HUES64 (cell line): ENCODE data around the gene TPRG1.
"Not testable (repeated sequence)": the region's sequence is repeated elsewhere in the genome, so short reads cannot be mapped to it uniquely, and the experiment has no call there.

Source experiments
- H3K27ac ChIP-seq: 2 replicates; pipeline ENCODE4 v1.7.0; 2013; ENCODE audit warnings: low read depth, low read length, inconsistent platforms
- H3K27me3 ChIP-seq: 2 replicates; pipeline ENCODE4 v1.6.1; 2013; ENCODE audit warnings: mild to moderate bottlenecking, low read length; ENCODE audit not compliant: insufficient read depth
- H3K36me3 ChIP-seq: 2 replicates; pipeline ENCODE4 v1.6.1; 2013; ENCODE audit warnings: mild to moderate bottlenecking, low read length; ENCODE audit not compliant: insufficient read depth
- H3K4me1 ChIP-seq: 2 replicates; pipeline ENCODE4 v1.6.1; 2013; ENCODE audit warnings: mild to moderate bottlenecking, low read length, moderate library complexity; ENCODE audit not compliant: insufficient read depth
- H3K4me3 ChIP-seq: 2 replicates; pipeline ENCODE4 v1.5.1; 2013; ENCODE audit warnings: mild to moderate bottlenecking, low read length, moderate library complexity
- H3K9ac ChIP-seq: 2 replicates; pipeline ENCODE4 v1.6.1; 2013; ENCODE audit warnings: mild to moderate bottlenecking, low read depth, low read length
- H3K9me3 ChIP-seq: 2 replicates; pipeline ENCODE4 v1.6.1; 2013; ENCODE audit warnings: low read depth, low read length; ENCODE audit not compliant: insufficient read depth
- WGBS: fragments of 150-250, 120-280 bp; methylation state at CpG from one replicate; pipeline ENCODE4 v1.1.7; 2013; ENCODE audit warnings: missing lambda C conversion rate; 5-methylcytosine and 5-hydroxymethylcytosine counted together

TPRG1 gene

GRCh38 chr3:189320511-189320910 is 148.7 kb downstream of the TPRG1 start:
- no peak overlapping the region for H3K27ac ChIP-seq
- no peaks in the 10 kb centered on the region for H3K27me3 ChIP-seq
- H3K9me3 ChIP-seq = no peaks in the 10 kb centered on the region
- H3K36me3 ChIP-seq = no peaks in the 10 kb centered on the region
- H3K9ac ChIP-seq = no peak overlapping the region
- peaks cover 10% of the 10 kb centered on the region; the same call in 1 of the 2 replicates for H3K4me1 ChIP-seq
- no peak overlapping the region for H3K4me3 ChIP-seq
- WGBS = 95% methylated on average over 2 of the region's 3 CpGs

DNA sequence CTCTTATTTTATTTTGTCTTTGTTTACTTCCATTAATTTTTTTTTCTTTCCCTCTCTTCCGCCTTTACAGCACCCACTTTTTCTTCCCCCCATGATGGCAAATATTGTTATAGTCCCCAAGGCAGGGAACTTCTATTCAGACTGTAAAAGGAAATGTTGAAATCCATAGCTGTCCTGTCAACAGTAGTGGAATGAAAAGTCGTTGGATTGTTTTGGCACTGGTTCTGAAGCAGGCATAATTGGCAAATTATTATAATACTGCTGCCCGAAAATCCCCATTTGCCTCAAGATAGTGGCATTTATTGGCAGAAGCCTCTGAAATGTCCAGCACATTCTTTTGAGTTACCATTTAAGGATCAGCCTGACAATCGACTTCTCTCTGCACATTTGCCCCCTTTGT is 150.6 kb downstream of the TPRG1 start:
- Histone ChIP-seq H3K27ac (no peak overlapping the region), H3K36me3 (no peaks in the 10 kb centered on the region), H3K9me3 (no peaks in the 10 kb centered on the region), H3K4me1 (no peaks in the 10 kb centered on the region), H3K4me3 (no peak overlapping the region), H3K9ac (no peak overlapping the region), H3K27me3 (no peaks in the 10 kb centered on the region)
- WGBS = 95% methylated on average over 4 of the region's 4 CpGs

DNA sequence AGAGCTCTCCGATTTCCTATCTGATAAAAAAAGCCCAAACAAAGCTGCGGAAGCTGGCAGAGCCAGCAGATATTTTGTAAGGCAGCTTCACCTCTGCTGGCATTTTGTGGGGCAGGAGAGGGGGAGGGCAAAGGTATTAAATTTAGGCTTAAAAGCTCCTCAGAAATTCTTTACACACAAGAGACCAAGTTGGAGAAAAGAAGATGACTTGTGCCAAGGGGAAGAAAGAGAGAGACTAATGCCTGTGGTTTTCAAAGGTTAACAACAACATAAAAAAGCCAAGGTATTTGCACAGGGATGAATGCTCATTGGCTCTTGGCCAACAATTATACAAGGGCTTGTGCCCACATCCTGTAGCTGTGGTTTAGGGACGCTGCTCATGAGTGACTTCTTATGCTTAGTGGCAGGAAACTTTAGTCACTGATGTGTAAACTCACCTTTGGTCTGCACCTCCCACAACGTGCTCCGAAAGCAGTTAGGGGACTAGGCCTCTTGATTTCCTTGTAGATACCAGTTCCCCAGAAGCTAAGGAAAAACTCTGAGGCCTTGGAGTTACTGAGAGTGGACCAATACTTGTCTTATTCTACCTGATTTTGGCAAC is 152.9 kb downstream of the TPRG1 start:
- H3K27me3 ChIP-seq = no peaks in the 10 kb centered on the region
- no peak overlapping the region for H3K9ac ChIP-seq
- no peaks in the 10 kb centered on the region for H3K9me3 ChIP-seq
- H3K4me1 ChIP-seq = no peaks in the 10 kb centered on the region
- H3K36me3 ChIP-seq = no peaks in the 10 kb centered on the region
- 85% methylated on average over 5 of the region's 5 CpGs for WGBS
- H3K27ac ChIP-seq = no peak overlapping the region
- H3K4me3 ChIP-seq = no peak overlapping the region

DNA sequence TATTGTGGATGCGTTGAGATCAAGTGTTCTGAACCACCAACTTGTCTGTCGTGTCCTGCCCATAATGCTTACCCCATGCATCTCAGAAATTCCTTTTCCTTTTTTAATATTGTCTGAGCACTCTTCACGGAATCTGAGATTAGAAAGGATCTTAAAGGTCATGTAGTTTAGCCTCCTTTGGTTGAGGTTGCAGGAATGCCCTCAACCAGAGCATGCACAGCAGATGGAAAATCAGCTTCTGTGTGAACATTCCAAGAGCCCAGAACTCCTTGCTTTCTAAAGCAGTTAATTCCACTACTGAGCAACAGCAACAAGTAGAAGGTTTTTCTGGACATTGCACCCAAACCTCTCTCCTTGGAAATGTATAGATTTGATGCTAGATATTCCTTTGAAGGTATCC is 153.7 kb downstream of the TPRG1 start:
- H3K27me3 ChIP-seq = no peaks in the 10 kb centered on the region
- H3K9me3 ChIP-seq = no peaks in the 10 kb centered on the region
- no peaks in the 10 kb centered on the region for H3K36me3 ChIP-seq
- no peaks in the 10 kb centered on the region for H3K4me1 ChIP-seq
- no peak overlapping the region for H3K9ac ChIP-seq
- 90% methylated on average over 3 of the region's 3 CpGs for WGBS
- H3K4me3 ChIP-seq = no peak overlapping the region
- H3K27ac ChIP-seq = no peak overlapping the region

DNA sequence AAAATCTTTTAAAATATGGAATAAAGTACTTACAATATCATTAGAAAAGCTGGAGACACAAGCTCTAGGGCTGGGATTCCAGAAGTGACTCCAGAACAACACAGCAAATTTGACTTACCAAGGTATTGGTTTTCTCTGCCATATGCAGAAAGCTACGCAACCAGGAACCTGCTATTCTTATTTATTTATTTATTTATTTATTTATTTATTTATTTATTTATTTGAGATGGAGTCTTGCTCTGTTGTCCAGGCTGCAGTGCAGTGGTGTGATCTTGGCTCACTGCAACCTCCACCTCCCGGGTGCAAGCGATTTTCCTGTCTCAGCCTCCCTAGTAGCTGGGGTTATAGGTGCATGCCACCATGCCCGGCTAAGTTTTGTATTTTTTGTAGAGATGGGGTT is 157.9 kb downstream of the TPRG1 start:
- not testable (repeated sequence) for H3K36me3 ChIP-seq, H3K9ac ChIP-seq, H3K27ac ChIP-seq, H3K4me1 ChIP-seq, H3K4me3 ChIP-seq, H3K27me3 ChIP-seq, H3K9me3 ChIP-seq
- 98% methylated on average over 3 of the region's 4 CpGs for WGBS

- WGBS = 93% methylated on average over 4 of the region's 4 CpGs
- H3K4me1 ChIP-seq = no peaks in the 10 kb centered on the region
- H3K36me3 ChIP-seq = no peaks in the 10 kb centered on the region
- no peak overlapping the region for H3K4me3 ChIP-seq
- H3K27ac ChIP-seq = no peak overlapping the region
- no peak overlapping the region for H3K9ac ChIP-seq
- H3K9me3 ChIP-seq = no peaks in the 10 kb centered on the region
- H3K27me3 ChIP-seq = no peaks in the 10 kb centered on the region
Observed at GRCh38 chr3:189330066-189330465, 158.3 kb downstream of the TPRG1 start.

DNA sequence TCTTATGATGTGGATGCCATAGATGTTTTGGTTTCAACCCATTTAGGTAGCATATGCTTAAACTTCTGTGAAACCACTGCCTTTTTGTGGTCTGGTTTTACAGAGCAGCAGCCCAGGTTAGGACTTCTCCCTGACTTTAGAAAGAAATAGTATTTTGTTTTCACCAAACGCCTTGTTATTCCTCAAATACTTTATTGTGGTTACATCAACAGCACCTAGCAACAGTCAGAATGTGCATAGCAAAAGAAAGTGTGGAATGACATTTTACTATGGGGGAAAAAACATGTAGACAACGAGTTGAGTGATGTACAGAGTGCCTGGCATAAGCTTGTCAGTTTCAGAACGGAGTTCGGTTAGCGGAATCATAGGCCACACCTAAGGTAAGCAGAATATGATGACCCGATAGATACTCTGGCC is 159.2 kb downstream of the TPRG1 start:
- 95% methylated on average over 5 of the region's 6 CpGs for WGBS
- H3K36me3 ChIP-seq = no peaks in the 10 kb centered on the region

DNA sequence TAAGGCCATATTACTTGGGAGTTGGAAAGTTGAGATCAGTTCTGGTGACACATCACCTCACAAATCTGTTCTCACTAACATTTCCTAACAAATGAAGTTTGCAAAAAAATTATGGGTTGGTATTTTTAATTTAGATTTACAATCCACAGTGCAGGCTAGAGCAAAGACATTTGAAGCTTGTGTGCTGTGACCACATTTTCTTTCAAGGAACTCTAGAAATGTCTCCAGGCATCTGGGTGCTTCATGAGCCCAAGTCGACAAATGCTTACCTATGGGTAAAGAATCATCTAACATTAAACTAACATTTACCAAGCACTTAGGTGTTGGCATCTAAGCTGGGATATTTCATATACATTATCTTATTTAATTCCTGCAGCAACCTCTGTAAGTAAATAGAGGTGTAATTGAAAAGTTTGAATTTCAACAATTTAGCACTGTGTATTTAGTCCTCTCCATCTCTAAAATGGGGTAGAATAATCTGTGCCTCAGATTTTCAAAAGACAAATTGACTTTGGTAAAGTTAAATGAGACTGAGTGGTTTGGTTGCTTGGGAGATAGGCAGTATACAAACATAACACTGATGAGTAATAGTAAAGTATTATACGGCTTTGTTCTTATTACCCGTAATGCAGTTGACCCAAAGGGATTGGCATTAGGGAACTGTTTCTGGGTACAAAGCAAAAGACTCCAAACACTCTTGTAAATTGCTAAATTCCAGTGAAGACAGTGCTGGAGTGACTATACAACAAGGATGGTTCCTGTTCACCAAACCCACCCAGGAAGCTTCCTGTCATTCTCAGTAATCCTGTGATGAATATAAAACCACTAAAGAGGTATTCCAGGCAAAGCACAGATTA is 162.5 kb downstream of the TPRG1 start:
- H3K27me3 ChIP-seq = no peaks in the 10 kb centered on the region

More for the DNA sequence above, 159.2 kb downstream of the TPRG1 start:
- Histone ChIP-seq H3K9me3 (no peaks in the 10 kb centered on the region), H3K9ac (no peak overlapping the region), H3K4me3 (no peak overlapping the region), H3K27me3 (no peaks in the 10 kb centered on the region), H3K27ac (no peak overlapping the region), H3K4me1 (no peaks in the 10 kb centered on the region)

DNA sequence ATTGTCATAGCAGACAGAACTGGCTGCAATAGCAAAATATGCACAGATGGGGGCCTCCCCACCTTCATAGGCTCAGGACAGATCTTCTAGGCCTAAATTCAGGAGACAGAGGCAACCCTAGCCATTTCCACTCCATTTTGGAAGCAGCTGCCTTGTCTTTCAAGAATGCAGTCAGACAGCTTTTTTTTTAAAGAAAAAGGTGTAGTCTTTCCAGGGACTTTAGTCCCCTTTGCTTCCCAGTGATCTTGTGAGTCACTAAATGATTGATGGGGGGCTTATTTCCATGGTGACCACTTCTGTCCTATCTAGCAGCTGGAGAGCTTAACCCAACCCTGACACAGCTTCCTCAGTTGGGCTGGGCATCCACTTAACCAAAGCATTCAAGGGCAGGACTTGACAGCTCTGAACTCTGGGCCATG is 165.9 kb downstream of the TPRG1 start:
- Histone ChIP-seq H3K4me3 (no peak overlapping the region), H3K4me1 (no peaks in the 10 kb centered on the region), H3K9me3 (no peaks in the 10 kb centered on the region), H3K9ac (no peak overlapping the region), H3K27ac (no peak overlapping the region), H3K36me3 (no peaks in the 10 kb centered on the region), H3K27me3 (no peaks in the 10 kb centered on the region)

More for the DNA sequence above, 162.5 kb downstream of the TPRG1 start:
- Histone ChIP-seq H3K4me3 (no peak overlapping the region), H3K9ac (no peak overlapping the region), H3K9me3 (no peaks in the 10 kb centered on the region), H3K4me1 (no peaks in the 10 kb centered on the region), H3K36me3 (no peaks in the 10 kb centered on the region), H3K27ac (no peak overlapping the region)
- WGBS = 90% methylated on average over 3 of the region's 3 CpGs

GRCh38 chr3:189338366-189338765 is 166.6 kb downstream of the TPRG1 start:
- WGBS = 93% methylated on average over 4 of the region's 4 CpGs
- no peaks in the 10 kb centered on the region for H3K27me3 ChIP-seq
- no peaks in the 10 kb centered on the region for H3K36me3 ChIP-seq
- no peak overlapping the region for H3K4me3 ChIP-seq
- H3K27ac ChIP-seq = no peak overlapping the region
- no peak overlapping the region for H3K9ac ChIP-seq
- H3K4me1 ChIP-seq = no peaks in the 10 kb centered on the region
- H3K9me3 ChIP-seq = no peaks in the 10 kb centered on the region

DNA sequence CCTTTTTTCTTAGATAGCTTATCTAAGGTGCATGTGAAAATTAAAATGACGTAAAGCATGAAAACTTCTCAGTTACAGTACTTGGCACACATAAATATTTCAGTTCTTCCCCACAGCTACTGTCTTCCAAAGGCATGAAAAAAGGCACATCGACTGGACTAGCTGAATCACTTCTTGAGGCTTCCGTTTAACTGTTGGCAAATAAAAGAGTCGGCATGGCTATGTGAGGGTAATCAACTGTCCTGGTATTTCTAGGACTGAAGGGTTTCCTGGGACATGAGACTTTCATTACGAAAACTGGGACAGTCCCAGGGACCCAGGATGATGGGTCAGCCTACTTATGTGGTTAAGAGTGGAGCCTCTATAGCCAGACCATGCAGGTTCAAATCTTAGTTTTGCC is 168.2 kb downstream of the TPRG1 start:
- H3K4me1 ChIP-seq = no peaks in the 10 kb centered on the region
- H3K36me3 ChIP-seq = no peaks in the 10 kb centered on the region
- H3K9ac ChIP-seq = no peak overlapping the region
- H3K4me3 ChIP-seq = no peak overlapping the region
- 95% methylated on average over 5 of the region's 5 CpGs for WGBS
- no peak overlapping the region for H3K27ac ChIP-seq
- H3K9me3 ChIP-seq = no peaks in the 10 kb centered on the region
- H3K27me3 ChIP-seq = no peaks in the 10 kb centered on the region
